Urothelium cell line (cell line): ENCODE data around the gene SCYL1.

Experiments
- DNase-seq: peaks from one replicate; pipeline ENCODE4 v3.0.0; 2011; ENCODE audit warnings: low spot score, mixed read lengths
- FAIRE-seq: peaks from 2 replicates; lab custom pipeline; 2011; peaks lifted over from hg19 to GRCh38; lab: Jason Lieb, UNC

Gene SCYL1

GRCh38 chr11:65551572-65552387 is 26.9 kb downstream of the SCYL1 start:
- DNase-seq, result no peak
- FAIRE-seq, result no peak

GRCh38 chr11:65552388-65552951 is 27.6 kb downstream of the SCYL1 start:
- FAIRE-seq (no peak), DNase-seq (no peak)

GRCh38 chr11:65553301-65554001 is 28.6 kb downstream of the SCYL1 start:
- FAIRE-seq, result no peak
- no peak for DNase-seq

GRCh38 chr11:65554057-65554818 is 29.4 kb downstream of the SCYL1 start:
- DNase-seq (no peak), FAIRE-seq (no peak)

- FAIRE-seq (no peak), DNase-seq (no peak)
Measured at GRCh38 chr11:65554842-65555430, 30.1 kb downstream of the SCYL1 start.

- peak; percentile 89 for DNase-seq
- FAIRE-seq, result peak; percentile 86
Measured at GRCh38 chr11:65555693-65556231, 30.9 kb downstream of the SCYL1 start.

- DNase-seq, result no peak
- no peak for FAIRE-seq
Measured at GRCh38 chr11:65556470-65557279, 31.8 kb downstream of the SCYL1 start.

- DNase-seq (no peak), FAIRE-seq (no peak)
Measured at GRCh38 chr11:65557280-65558001, 32.6 kb downstream of the SCYL1 start.

GRCh38 chr11:65558002-65558929 is 33.4 kb downstream of the SCYL1 start, which contains the start of gene LTBP3:
LTBP3 (minus strand) TSS chr11:65558359; CDS start chr11:65557959, 400 bp downstream.
- FAIRE-seq (no peak), DNase-seq (peak; percentile 86)

- no peak for FAIRE-seq
Measured at GRCh38 chr11:65558930-65559509, 34.1 kb downstream of the SCYL1 start.

GRCh38 chr11:65559535-65559934 is 34.7 kb downstream of the SCYL1 start:
- FAIRE-seq, result no peak
- DNase-seq, result no peak

More at GRCh38 chr11:65558930-65559509, 34.1 kb downstream of the SCYL1 start:
- DNase-seq, result no peak

- FAIRE-seq (peak; percentile 30), DNase-seq (peak; percentile 87)
Measured at GRCh38 chr11:65559951-65560537, 35.2 kb downstream of the SCYL1 start.

GRCh38 chr11:65560555-65561418 is 35.9 kb downstream of the SCYL1 start:
- FAIRE-seq (no peak), DNase-seq (peak; percentile 73)

GRCh38 chr11:65562020-65562419 is 37.1 kb downstream of the SCYL1 start:
- no peak for DNase-seq

GRCh38 chr11:65562788-65563187 is 37.9 kb downstream of the SCYL1 start:
- no peak for FAIRE-seq
- no peak for DNase-seq

More at GRCh38 chr11:65562020-65562419, 37.1 kb downstream of the SCYL1 start:
- FAIRE-seq, result no peak

- FAIRE-seq (no peak), DNase-seq (no peak)
Measured at GRCh38 chr11:65563601-65564000, 38.7 kb downstream of the SCYL1 start.
